Embryonic facial prominence (tissue), 1 donor: ENCODE measurements around the gene DDC.
A peak's percentile ranks its signal among the peaks of the same experiment; 100 is the strongest.

Experiments
- DNase-seq: peaks from one replicate; pipeline ENCODE4 v3.0.0-alpha.2; 2016; ENCODE audit errors: extremely low spot score

The DDC gene

DNA sequence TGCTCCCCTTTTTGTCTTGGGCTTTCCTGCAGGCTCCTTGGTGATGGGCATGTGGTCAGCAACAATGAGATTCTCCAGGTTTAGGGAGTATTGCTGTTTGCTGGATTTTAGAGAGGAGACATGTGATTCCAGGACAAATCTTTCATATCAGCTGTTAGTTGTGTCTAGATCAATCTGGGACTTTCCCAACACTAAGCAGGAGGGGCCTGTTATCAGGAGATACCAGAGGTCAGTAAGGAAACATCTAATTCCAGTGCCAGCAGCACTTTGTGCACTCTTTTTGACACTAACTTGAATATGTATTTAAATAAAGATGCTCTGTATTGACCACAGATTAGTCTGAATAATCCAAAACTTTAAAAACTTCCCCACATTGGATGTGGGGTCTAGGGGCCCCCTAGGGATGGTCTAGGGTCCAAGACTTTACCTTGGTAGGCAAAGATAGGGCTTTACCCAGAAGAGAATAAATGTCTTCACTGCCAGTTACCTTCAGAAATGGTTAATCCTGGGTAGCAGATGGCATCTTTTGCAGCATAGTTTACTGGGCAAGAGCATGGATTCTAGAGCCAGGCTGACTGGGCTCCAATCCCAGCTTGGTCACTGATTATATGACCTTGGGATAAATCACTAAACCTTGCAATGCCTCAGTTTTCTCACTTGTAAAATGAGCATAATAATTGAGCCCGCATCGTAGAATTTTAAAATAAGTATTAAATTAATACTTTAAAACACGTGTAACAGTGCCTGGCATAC, 108.7 kb downstream of the DDC start:
- no peak for DNase-seq

DNA sequence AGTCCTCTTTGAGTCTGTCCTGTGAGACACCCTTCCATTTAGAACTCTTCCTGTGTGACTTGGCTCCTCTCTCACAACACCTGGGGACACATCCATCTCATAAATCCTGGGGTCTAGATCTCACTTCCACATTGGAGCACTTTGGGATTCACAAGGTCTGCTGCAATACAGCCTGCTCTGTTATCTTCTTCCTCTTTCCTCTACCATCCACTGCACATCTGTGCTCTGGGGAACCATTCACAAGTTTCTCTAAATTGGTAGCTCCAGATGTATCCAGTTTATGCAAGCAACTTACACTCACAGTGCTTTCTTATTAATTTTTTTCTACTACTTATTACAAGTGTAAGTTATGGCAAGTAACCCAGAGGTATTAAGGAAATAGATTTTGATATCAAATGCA, 109.5 kb downstream of the DDC start:
- no peak for DNase-seq

DNA sequence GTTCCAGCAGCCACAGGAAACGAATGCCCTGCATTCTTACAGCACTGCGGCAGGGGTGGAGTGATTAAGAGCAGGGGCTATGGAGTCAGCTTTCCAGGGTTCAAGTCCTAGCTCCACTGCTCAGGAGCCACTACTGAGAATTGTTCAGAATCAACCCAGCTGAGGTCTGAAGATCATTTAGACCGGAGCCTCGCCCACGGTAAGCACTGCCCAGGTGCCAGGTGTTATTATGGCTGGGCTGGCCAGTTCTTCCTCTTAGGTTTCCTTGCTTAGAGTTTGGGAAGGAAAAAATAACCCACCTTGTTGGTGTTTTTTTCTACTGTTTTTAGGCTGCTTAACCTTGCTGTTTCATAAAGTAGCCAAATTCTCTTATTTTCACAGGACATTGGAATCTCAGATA, 110.2 kb downstream of the DDC start:
- DNase-seq, result no peak

DNA sequence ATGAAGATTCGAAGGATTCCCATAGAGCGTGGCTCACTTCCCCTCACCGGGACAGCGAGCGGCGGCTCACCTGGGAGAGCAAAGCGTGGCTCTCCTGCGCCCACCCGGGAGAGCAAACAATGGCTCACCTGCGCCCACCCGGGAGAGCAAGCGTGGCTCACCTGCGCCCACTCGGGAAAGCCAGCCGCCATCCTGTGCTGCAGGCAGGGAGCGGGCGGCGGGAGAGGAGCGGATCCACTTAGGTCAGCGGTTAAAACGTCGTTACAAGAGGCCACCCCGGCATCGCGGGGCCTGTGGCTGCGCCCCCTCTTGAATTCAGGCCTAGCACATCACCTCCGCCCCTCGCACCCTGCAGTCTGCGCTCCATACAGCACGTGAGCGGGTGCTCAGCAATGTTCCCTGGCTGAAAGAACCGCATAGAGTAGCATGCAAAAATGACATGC, 114.6 kb downstream of the DDC start:
- DNase-seq, result no peak

DNA sequence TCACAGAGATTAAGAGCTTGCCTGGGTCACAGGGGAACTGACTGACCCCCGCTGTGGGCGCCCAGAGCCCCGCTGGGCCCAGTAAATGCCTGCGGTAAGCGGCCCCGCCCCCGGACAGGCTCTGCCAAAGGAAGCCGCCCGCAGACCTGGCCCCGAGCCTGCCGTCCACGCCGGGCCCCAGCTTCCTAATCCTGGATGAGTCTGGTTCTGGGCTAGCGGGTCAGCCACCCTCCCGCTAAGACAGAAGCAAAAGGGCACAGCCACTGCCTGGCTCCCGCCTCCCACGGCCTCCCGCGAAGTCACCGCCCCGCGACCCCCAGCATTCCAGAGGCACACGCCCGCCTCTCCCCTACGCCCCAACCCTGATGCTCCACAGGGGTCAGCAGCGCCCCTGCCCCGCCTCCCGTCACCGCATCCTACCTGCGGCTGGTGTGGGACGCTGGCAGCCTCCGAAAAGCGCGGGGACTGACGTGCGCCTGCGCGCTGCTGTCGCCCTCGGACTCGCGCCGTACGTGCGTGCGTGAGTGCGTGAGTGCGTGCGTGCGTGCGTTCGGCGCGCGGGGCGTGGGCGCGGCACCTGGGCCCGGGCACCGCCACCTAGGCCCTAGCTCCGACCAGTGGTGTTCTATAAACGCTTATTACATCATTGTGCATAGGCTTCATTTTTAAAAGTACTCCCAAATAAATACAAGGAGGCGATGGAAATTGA, 115.2 kb downstream of the DDC start, which contains the start of gene FIGNL1:
Gene FIGNL1 (minus strand): TSS at position 470 of the 709 bp plus-strand sequence. CDS start 3,063 bp downstream, outside the sequence.
- no peak for DNase-seq

DNA sequence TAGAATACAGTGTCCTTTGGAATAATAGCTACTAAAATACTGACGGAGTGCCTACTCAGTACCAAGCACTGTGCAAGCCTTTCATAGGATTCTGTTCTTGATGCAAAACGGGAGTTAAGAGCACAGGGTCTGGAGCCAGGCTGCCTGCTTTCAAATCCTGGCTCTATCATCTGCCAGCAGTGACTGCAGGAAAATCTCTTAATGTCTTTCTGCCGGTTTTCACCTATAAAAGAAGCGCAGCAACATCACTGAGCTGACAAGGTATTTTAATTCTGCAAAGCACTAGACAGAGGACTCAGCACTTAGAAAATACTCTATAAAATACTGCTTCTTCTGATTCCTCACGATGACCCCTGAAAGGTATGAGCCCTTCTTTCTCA, 115.7 kb downstream of the DDC start:
- no peak for DNase-seq

DNA sequence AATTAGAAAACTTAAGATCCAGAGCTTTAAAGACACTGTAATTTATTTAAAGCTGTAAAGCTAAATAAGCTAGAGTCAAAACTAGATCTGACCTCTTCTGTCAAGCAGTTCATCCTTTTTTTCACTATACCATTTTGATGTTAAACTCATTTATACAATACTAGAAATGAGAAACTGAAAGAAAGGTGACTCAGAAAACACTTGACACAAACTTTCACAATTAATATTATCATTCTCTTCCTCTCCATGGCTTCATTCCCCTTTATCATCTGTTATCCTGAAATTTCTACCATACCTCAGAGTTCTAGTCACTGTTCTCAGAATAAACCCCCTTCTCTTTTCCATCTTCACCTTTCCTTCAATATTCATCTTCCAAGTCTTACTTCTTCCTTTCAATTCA, 116.4 kb downstream of the DDC start:
- no peak for DNase-seq

DNA sequence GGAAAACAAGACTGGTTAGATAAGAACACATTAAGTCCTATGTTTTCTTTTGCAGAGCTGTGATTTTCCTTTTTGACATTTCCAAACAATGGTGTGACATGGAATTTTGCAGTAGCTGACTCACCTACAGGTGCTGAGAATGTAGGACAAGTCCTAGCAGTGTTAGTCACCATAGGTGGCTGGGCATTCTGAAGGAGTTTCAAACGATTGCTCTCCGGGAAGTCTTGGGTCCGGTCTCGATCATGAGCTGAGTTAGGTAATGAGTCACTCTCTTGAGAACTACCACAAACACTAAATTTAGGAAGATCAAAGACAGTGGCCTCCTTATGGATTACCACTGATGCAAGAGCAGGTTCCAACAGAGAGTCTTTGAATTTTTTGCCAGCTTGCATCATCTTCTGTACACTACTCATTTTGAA, 118.7 kb downstream of the DDC start:
- no peak for DNase-seq

DNA sequence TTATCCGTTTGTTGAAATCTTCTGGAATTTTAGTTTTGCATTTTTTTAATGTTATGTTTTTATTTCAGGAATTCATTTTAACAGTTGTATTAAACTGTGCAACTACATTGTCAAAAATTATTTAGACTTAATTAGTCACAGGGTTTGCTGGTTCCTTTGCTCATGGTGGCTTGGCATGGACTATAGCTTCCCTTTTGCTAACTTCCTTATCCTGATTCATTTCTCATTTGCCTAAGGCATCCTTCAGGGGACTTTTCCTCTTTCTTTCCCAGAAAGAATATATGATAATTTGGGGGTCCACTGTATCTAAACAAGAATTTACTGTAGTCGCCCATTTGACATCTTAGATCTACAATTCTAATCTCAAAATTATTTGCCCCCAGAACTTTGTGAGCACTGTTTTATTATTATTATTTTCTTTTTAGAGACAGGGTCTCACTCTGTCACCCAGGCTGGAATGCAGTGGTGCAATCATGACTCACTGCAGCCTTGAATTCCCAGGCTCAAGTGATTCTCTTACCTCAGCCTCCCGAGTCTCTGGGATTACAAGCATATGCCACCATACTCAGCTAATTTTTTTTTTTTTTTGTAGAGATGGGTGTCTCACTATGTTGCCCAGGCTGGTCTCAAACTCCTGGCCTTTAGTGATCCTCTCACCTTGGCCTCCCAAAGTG, 128.9 kb downstream of the DDC start:
- DNase-seq, result no peak

DNA sequence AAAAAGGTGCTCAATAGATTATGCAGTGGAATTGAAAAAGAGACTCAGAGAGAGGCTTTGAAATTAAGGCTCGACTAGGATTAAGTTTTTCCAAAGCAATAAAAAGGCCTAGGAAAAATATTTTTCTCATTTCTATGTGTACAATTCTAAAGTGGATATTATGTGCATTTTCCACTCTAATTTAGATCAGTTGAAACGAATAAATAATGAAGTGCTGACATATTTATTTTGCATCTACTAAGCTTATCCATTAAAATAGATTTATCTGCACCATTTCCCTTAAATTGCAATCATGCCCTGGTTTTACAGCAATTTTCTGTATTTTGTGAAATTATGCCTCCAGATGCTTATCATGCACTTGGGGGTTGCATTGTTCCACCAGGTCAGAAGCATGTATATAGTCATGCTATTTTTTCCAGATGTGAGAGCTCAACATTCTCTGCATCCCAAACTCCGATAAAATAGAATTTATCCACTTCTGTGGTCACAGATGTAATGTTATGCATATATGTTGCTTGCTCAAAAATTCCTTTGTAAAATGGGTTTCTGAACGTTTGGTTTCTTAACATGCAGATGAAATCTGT, 133.4 kb downstream of the DDC start:
- DNase-seq, result no peak

DNA sequence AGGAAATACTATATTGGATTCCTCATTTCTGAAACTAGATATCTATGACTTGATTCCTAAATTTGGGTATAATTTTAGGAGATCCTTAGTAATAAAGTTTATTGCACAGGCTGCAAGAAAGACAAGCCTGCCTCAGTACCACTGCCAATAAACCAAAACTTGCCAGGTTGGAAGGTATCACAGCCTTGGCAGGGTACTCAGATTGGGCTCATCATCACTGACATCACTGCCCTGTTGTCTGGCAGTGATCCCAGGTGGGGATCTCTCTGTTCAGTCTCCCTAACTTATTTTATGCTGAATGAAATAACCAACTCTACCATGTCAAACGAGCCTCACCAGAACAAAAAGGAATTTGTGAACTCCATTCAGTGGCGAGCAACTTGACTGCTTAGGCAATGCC, 133.9 kb downstream of the DDC start:
- DNase-seq, result no peak

DNA sequence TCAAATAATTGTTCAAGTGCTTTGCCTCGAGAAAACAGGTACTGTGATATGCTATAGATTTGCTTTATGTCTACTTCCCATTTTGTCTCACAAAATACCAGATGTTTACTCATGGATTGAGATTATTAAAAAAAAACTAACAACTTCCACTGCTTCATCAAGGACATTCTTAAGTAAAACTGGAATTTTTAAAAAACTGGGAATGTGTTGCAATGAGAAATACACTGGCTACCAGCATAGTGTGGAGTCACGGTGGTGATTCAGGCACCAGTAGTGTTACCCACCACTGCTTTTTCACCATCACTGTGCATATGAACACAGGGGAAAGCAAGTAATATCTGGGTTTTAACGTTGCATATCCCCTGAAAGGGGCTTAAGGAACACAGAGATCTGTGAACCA, 136.3 kb downstream of the DDC start:
- no peak for DNase-seq

DNA sequence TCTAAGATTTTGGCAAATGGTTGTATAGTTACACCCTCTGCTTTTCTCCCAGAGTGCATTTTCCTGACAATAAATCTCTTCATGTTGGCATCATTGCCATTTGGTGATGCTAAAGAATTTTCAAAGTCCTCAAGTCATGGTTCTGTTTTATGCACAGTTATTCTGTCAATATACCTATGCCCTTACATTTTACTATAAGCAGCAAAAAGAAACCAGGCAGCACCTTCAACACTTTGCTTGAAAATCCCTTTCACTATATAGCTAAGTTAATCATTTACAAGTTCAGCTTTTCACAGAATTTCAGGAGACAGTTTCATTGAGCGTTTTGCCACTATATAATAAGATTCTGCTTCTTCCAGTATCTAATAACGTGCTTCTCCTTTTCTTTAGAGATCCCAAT, 137.7 kb downstream of the DDC start:
- no peak for DNase-seq

DNA sequence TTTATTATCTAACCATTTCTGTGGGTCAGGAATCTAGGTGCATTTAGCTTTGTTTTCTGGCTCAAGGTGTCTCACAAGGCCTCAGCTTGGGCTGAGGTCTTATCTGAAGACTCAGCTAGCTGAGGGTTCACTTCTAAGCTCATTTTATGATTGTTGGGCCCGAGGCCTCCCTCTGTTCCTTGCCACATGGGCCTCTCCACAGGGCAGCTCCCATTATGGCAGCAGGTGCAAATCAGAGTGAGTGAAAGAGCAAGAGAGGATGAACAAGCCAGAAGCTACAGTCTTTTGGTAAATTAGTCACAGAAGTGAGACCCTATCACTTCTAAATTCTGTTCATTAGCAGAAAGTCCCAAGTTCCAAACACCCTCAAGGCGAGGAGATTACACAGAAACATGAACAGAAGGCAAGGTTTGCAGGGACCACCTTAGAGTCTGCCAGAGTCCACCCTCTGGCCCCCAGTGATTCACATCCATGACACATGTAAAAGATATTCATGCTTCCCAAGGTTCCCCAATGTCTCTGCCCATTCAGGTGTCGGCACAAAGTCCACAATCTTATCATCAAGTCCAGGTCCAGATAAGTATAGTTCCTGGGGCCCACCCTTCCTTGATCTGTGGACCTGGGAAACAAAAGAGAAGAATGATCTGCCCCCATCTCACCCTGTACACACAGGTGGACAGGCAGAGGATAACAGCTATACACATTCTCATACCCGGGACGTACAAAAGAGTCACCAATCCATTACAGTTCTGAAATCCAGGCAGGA, 138.7 kb downstream of the DDC start:
- no peak for DNase-seq

DNA sequence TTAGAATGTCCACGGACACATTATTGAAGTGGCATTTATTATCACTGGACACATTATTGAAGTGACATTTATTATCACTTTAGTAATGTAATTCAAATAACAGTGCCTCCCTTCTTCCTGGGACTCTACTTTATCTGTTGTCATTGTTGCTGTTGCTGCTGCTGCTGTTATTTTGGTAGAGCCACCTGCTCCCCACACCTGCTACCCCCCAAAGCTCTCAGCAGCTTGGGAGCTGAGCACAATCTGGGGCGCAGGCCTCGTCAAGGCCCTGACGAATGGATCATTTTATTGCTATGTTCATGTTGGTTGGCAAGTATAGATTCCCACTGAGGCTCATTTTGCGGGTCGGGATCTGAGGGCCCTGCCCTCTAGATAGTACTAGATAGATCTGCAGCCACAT, 139.9 kb downstream of the DDC start:
- DNase-seq, result no peak

DNA sequence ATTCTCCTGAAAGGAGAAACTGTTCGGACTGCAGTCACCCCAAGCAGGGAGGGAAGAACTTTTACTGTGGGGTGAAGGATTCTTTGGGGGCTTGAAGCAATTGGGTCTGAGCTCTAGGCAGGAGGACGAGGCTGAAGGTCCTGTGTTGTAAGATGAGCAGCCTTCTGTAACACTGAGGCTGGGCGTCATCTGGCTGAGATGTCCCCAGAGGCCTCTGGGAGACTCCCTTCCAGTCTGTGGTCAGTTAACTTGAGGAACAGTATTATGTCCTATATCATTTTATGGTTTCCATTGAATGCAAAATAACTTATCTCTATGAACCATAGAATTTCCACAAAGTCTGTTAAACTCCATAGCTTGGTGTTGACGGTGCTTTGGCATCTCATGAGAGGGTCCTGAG, 141.3 kb downstream of the DDC start:
- DNase-seq, result no peak

DNA sequence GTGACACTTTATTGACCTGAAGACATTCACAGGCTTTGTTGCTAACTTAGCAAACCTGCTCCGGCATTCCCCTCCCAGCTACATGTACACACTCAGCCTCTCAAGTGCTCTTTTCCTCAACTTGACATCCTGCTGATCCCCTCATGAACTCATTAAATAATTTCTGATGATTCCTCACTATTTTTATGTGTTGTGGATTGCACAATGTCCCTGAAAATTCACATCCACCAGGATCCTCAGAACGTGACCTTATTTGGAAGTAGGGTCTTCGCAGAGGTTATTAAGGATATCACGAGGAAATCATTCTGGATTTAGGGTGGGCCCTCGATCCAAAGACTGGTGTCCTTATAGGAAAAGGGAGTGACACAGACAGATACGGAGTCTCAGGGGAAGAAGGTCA, 142.3 kb downstream of the DDC start:
- no peak for DNase-seq

DNA sequence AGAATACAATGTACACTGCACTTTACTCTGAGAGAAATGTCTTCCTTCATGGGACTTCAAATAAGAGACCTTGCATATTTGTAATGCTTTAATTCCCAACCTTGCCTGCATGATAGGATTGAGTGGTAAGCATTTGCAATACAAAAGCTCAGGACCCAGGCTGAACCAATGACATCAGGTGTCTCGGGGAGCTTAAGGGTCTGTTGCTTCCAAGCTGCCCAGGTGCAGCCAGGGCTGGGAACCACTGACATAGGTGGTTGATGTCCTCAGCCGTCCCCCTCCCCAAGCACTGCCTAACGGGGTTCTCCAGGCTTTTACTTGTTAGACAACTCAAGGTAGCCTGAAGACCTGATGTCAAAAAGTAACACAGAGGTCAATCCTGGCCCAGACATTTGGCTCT, 144.2 kb downstream of the DDC start:
- DNase-seq, result no peak

DNA sequence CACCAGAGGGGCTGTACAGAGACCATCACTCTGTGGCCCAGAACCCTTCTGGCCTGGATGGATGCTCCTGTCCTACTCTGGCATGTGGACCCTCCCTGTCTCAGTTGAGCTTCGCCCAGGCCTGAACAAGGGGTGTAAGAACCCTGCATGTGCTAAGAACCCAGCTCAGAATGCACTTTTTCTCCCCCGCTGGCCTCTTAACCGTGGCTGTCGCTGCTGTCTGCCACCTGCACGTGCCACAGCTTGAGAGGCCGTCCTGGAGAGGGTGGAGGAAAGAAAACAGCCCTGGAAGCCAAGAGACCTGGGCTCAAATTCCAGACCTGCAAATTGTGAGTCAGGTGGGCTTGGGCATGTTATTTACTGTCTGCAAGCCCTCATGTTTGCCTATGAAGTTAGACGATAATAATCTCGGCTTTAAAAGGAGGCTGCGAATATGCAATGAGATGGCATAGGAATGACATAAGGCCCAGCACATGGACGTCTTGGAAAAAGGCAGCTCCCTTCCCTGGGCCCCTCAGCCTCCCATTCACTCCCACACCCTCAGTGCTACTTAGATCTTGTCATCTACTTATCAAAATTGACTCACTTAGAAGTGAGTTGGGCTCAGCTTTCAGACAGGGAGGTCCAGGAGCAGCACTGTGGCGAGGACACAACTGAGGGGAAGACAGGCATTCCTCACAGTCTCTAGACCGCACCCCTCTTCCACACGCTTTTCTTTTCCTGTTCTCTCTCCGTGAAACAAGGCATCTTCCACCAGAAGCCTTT, 146.5 kb downstream of the DDC start:
- no peak for DNase-seq

DNA sequence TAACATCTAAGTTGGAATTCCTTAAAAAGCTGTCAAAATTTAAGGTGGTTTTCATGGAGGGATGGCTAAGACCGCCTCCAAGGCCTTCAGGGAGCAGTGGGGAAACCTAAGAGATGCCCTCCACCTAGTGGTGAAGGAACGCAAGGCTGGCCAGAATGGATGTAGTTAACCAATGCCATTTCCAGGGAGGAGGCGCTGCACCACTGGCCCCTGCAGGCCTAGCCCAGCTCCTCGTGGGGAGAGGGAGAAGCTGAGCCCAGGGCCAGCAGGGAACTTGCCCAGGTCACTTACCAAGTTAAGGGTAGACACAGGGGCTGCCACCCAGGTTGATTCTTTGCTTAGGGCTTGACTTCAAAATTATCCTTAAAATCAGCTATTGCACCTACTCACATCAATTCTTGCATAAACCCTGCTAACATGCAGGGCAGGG, 147.1 kb downstream of the DDC start:
- DNase-seq, result peak; percentile 30
